NB4 (cell line): ENCODE data around the gene LEKR1.

Experiments
- CTCF ChIP-seq: IDR thresholded peaks from one replicate; pipeline ENCODE4 v1.5.1; 2012; ENCODE audit warnings: low read depth, low read length
- MYC ChIP-seq: IDR thresholded peaks from 2 replicates; pipeline ENCODE4 v1.6.1; 2011; ENCODE audit warnings: low read depth, low read length
- POLR2A ChIP-seq: IDR thresholded peaks from 2 replicates; pipeline ENCODE4 v1.6.1; 2011; ENCODE audit warnings: mild to moderate bottlenecking; ENCODE audit not compliant: insufficient read length; ENCODE audit errors: extremely low read depth

GRCh38 chr3:157079676-157080369 lies 253.7 kb downstream of the LEKR1 start:
- TF ChIP-seq POLR2A (no peak), CTCF (no peak), MYC (no peak)
